HepG2 (cell line): ENCODE results near the gene SLC2A13.

Experiments
- CEBPZ ChIP-seq: IDR thresholded peaks from 2 replicates; pipeline ENCODE4 v1.6.1; 2012; ENCODE audit warnings: low read length, improper control_type of control experiment
- FOSL1 ChIP-seq: sonication (generic); formaldehyde crosslinking; IDR thresholded peaks from 2 replicates; pipeline ENCODE4 v1.9.0; 2021; ENCODE audit warnings: missing genetic modification reagents, borderline replicate concordance
- JUND ChIP-seq: sonication (generic); formaldehyde crosslinking; IDR thresholded peaks from 2 replicates; pipeline ENCODE4 v1.8.0; 2022; ENCODE audit warnings: mild to moderate bottlenecking, missing genetic modification reagents
- YEATS4 ChIP-seq: sonication (generic); formaldehyde crosslinking; IDR thresholded peaks from 2 replicates; pipeline ENCODE4 v1.4.0; 2020; ENCODE audit warnings: missing genetic modification reagents, borderline replicate concordance
- YY1 ChIP-seq: IDR thresholded peaks from 2 replicates; pipeline ENCODE4 v1.6.1; 2011; ENCODE audit warnings: low read length, low read depth, moderate library complexity, mild to moderate bottlenecking; ENCODE audit not compliant: insufficient read depth, insufficient replicate concordance

GRCh38 chr12:39840422-39840821 lies 265.5 kb downstream of the SLC2A13 start:
- TF ChIP-seq CEBPZ, result no peak
- TF ChIP-seq FOSL1 (CRISPR knock-in tag), result no peak
- no peak for TF ChIP-seq JUND (CRISPR knock-in tag)
- no peak for TF ChIP-seq YEATS4 (CRISPR knock-in tag)
- no peak for TF ChIP-seq YY1
